PC-9 (cell line): Measurements from ENCODE around the gene COL4A2.

ENCODE experiments used
- EZH2 ChIP-seq: fragments of 200-600 bp; sonication (generic); IDR thresholded peaks from 2 replicates; pipeline ENCODE4 v1.8.0; 2017; ENCODE audit warnings: antibody characterized with exemption, low read depth
- TF ChIP-seq, protein P1 (sequence below): fragments of 200-600 bp; sonication (generic); conservative IDR thresholded peaks from 2 replicates; pipeline ENCODE4 v1.6.1; 2017; ENCODE audit warnings: mixed run types, antibody characterized with exemption, mild to moderate bottlenecking, moderate library complexity

DNA sequence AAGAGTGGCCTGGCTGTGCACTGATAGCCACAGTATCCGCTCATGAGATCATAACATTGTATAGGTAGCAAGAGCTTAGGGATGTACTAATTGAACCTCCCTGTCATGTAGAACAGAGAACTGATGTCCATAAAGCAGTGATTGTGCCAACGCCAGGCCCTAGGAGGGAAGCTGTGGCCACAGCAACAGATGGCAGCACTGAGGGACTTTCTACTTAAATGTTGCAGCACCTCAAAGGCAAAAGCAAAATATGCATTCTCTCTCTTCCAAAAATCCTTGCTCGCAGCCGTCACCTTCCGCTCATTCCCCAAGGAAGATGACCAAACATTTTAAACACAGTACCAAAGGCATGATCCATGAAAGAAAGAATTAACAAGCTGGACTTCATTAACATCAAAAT lies 32.4 kb upstream of the COL4A2 start:
- no peak for TF ChIP-seq EZH2
- TF ChIP-seq, protein P1, sequence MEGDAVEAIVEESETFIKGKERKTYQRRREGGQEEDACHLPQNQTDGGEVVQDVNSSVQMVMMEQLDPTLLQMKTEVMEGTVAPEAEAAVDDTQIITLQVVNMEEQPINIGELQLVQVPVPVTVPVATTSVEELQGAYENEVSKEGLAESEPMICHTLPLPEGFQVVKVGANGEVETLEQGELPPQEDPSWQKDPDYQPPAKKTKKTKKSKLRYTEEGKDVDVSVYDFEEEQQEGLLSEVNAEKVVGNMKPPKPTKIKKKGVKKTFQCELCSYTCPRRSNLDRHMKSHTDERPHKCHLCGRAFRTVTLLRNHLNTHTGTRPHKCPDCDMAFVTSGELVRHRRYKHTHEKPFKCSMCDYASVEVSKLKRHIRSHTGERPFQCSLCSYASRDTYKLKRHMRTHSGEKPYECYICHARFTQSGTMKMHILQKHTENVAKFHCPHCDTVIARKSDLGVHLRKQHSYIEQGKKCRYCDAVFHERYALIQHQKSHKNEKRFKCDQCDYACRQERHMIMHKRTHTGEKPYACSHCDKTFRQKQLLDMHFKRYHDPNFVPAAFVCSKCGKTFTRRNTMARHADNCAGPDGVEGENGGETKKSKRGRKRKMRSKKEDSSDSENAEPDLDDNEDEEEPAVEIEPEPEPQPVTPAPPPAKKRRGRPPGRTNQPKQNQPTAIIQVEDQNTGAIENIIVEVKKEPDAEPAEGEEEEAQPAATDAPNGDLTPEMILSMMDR = no peak
